ENCODE results near the gene MCAM.

The MCAM gene, protein sequence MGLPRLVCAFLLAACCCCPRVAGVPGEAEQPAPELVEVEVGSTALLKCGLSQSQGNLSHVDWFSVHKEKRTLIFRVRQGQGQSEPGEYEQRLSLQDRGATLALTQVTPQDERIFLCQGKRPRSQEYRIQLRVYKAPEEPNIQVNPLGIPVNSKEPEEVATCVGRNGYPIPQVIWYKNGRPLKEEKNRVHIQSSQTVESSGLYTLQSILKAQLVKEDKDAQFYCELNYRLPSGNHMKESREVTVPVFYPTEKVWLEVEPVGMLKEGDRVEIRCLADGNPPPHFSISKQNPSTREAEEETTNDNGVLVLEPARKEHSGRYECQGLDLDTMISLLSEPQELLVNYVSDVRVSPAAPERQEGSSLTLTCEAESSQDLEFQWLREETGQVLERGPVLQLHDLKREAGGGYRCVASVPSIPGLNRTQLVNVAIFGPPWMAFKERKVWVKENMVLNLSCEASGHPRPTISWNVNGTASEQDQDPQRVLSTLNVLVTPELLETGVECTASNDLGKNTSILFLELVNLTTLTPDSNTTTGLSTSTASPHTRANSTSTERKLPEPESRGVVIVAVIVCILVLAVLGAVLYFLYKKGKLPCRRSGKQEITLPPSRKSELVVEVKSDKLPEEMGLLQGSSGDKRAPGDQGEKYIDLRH

DNA sequence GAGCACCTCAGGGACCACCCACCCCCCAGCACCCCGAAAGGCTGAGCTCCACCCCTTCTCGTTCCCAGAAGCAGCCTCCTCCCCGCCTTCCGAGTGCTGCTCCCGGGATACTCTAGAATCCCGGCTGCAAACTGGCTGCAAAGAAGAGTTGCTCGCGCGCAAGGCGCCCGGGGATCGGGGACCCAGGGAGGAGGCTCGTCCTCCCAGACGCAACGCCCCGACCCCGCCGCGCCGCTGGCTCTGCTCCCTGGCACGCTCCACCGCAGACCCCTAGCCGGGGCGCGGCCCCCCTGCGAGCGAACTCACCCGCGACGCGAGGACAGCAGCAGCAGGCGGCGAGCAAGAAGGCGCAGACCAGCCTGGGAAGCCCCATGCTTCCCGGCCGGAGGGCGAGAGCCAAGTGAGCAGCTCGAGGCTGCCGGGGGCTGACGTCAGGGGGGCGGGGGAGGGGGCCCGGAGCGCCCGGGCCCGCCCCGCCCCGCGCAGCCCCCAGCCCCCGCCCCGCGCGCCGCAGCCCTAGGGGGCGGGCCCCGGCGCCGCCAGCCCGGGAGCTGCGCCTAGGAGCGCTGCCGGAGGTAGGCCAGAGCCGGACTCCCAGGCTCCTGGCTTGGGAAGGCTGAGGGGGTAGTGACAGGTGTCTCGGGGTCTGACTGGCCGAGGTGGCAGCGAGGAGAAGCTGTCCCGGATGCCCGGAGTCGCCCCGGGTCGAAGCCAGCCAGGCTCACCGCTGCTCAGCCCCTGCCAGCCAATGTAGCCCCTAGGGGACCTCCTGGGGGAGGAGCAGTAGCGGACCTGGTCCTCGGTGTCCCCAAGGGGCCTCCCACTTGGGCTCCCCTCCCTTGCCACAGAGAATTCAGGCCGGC, at the start of gene MCAM:
MCAM (minus strand) TSS at position 402 of the 863 bp plus-strand sequence; CDS start at position 373, 29 bp downstream.
- no peak for DNase-seq

DNA sequence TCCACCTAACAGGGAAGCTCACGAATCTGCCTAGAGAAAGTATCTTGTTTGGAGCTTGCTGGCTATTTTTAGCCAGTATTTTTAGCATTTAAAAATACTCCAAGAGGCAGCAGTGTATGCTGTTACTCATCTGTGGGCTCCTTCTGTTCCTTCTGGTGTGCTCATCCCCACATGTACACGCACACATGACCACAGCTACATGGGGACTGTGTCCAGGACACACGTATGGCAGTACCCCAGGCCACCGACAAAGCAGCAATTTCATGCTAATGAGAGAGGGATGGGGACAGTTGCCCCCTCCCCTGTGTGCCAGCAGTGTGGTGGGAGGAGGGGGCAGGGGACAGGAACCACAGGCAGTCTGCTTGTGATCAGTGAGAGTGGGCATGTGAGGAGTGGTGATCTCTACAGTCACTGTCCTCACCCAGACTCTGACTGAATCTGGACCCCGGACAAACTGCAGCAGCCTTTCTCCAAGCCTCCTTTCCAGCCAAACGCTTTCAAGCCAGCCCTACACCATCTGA, 48.2 kb upstream of the MCAM start:
- no peak for DNase-seq

DNA sequence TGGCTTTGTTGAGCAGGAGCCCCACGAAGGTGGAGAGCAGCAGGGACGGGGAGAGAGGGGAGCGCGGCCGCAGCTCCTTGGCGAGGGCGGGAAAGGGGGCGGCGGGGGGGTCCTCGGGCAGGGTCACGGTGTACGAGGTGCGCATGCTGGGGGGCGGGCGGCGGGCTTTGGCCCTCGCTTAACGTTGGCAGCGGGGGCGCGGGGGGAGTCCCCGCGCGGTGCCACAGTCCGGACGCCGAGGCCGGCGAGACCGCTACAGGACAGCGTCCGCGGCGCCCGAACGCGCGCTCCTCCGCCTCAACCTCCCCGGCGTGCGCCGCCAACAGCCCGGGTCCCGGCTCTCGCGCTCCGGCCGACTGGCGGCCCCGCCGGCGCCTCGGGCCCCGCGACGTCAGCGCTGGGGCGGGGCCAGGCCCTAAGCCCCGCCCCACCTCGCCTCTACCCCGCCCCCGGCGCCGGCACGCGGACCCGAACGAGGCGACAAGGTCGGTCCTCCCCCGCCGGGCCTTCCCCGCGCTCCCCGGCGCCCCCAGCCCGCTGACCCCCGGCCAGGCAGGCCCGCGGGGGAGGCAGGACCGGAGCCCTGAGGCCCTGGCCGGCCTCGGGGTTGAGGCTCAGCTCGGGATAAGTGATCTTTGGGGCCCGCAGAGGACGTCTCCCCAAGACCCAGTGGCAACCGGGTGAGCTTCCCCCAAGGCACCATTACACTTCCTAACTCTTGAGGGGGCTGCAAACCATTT, 47.1 kb upstream of the MCAM start:
- DNase-seq: peak; percentile 65

DNA sequence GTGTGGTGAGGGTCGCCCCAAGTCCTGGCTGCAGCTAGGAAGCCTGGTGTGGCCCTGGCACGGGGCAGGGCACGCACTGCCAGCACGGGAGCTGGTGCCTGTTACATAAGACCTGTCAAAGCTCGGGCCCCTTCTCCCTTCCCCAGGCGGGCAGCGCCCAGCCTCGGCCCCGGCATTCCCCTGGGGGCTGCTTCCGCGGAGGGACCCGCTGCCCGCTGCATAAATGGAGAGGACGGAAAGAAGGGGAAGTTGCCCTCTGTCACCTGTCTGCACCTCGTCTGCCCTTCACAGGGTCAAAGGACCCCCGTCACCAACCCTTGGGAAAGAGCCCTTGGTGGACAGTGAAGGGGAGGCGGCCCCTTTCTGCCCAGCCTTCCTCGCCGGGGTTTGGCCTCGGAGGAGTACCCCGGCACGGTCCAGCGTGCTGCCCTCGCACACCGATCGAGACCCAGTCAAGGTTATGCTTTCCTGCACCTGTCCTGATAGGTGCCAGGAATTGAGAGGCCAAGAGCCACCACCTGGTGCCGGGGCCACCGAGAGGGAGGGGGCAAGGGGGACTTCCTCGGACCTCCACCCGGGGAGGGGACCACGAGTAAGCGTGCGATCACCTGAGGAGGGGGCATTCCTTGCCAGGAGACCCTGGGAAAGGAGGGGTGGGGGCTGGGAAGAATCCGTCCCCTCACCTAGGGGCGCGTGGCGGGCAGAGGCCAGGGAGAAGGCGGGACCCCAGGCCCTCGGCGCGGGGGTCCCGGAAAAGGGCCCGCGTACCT, 46.3 kb upstream of the MCAM start:
- DNase-seq: no peak

DNA sequence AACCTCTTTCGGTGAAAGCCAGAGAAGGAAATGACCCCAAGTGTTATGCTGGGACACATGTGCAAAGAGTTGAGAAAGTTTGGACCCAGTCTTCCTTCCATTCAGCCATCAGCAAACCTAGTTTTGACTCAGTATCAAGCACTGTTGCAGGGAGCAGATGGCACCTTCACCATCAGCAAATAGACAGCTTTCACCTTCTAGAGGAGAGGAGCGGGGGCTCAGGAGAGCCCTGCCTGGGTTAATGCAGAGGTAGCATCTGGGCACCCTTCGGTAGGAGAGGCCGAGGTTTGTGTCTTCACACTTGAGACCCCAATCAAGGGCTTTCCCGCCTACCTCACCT, 45.8 kb upstream of the MCAM start:
- no peak for DNase-seq

DNA sequence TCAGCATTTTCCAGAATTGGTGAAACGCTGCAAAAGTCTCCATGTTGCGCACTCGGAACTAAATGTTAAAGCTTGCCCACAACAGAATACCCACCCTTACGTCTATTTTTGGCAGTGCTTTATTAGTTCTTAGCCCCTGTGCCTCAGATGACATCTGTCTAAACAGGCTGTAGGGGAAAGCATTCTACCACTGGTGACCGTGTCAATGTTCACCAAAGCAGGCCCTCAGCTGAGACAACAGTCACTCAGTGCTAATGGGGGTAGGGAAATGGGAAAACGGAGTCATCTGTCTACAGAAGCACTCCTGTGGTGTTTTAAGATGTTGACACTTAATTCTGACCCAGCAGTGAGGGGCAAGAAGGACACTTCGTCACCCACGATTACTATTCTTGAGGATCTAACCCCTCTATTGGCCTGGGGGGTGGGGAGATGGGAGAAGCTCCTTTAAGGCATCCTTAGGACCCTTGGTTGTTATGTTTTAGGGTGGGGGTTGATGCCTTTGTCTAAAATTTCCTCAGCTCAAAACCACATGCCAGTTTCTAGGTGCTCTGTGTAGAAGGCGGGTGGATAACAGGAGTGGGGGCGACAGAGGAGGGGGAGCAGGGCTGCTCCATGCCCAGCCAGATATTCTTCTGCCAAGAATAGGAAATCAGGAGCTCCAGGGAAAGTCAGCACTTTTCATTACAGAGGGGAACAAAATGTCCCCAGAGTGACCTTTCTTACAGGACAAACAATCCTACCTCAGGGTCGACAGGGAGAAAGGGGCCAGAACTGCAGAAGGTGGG, 45.2 kb upstream of the MCAM start:
- DNase-seq: no peak

DNA sequence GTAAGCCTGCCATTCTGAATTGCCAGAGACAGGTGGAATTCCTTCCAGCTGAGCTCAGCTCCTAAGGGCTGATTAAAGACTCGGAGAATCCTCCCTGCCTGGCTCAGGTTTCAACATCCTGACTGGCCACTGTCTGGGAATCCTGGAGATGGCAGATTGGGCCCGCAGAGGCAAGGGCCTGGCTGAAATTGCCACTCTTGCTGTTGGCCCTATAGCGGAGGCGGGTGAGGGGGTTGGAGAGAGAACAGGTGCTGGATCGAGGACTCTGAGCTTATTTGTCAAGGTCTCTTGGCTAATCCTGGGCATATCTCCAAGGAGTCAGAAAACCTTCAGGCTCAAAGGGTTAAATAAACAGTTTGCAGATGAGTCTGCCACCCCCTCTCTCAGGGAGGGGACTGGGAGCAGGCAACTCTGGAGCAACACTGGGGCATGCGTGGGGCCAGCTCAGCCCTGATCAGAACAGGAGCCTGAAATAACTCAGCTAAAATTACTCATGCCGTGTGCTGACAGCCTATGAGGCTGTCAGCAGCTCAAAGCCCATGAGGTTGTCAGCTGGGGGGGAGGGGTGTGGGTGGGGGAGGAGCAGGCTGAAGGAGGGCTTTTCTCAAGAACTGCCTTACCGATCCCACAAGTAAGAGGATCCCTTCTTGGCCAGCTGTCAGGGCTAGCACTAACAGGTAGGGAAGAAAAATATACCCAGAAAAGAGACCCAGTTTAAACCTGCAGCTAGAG, 44.3 kb upstream of the MCAM start:
- no peak for DNase-seq

DNA sequence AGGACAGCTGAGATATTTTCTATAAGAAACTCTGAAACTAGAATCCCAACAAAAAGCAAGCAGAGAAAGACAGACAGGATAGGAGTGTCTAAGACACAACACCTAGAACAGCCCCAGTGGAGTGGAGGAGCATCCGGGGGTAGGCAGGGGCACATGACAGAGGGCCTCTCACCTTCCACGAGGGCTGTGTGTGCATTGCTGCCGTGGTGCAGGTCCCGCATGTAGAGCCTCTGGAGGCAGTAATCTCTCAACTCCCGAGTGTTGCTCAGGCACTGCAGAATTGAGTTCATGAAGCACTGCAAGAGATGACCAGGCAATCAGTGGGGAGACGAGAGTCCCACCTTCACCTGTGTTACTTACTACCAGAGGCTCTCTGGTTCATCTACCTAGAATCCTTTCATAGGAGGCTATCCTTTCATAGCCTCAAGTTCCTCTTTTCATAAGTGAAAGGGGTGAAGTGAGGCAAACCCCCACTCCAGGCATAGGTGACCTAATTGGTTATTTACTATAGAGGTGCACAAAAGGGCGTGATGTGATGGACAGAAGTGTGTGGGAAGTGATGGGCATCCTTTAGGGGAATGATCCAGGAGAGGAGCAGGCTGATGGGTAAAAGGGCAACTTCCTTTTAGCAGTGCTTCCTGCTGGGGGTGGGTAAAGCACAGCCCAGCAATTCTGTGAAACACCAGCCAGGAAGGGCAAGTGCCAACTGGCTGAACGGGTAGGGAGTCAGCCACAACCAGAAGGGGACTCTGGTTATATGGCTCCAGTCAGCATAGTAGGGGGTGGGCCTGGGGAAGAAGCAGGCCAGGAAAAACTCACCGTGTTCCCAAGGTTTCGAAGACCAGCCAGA, 42.7 kb upstream of the MCAM start:
- DNase-seq: no peak

DNA sequence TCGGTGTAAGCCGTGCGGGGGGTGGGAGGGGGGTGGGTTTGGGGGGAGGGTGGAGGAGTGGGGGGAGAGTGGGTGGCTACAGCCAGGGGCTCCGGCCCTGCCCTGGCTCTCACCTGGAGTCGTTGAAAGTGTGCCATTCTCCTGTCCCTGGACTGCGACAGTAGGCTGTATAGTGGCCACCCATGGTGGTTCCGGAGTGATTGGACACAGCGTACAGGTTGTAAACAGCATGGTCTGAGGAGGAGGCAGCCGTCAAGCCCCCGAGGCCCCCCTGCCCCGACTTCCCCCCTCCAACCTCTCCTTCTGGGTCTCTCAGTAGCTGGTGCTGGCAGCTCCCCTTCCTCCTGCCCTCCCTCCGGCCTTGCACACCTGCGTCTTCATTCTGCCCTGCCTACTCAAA, 40.1 kb upstream of the MCAM start:
- DNase-seq: no peak

DNA sequence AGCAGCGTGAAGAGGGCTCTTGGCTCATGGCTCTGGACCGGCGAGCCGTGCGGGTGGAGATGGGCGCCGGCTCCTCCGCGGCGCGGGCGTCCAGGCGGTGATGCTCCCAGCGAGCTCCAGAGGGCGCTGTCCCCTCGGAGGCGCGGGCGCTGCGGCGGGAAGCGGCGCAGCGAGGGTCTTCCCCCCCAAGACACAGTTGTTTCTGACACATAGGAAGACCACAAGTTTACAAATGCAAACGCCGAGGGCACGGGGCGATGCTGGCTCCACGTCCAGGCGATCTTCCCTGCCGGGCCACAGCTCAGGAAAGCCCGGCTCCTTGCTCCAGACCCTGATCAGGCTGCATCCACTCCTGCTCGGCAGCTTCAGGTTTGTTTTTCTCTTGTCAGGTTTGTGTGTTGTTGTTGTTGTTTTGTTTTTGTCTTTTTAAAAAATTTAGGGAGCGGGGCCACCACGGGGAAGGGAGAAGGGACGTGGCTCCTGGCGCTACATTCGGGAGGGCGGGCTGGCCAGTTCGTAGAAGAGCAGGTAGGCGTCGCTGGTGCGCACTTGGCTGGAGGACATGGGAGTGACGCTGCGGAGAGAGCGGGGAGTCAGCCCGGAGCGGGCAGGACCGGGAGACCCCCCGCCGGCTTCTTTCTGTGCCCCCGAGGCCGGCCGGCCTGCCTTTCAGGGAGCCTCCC, 39.6 kb upstream of the MCAM start:
- peak; percentile 71 for DNase-seq

DNA sequence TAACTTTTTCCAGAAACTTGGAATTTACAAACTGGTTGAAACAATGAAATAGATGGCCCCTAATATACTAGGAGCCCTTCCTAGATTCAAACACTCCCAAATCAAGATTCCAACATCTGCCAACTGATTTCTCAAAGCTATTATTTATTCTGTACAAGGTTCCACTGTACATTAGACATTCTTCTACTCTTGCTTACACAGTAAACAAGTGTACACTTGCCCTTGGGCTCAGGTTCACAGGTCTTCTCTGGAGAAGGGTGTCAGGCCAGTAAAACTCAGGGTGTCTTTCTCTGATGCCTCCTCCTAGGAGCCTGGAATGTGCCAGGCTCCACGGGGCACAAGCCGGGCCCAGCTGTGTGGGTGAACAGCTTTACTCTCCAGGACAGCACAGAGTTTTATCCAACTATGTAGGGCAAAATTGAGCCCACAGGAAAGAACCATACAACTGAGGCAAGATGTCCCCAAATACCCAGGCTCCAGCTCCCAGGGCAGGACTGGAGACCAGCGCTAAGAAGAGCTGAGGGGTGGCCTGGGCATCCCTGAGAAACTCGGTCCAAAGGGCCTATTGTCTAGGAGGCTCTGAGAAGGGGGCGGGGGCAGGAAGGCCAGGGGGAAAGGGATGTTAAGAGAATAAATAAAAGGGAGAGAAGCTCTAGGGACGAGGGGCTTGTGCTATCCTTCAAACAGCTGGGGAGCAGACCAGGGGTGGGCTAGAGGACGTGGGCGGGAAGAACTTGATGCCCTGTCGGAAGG, 38.3 kb upstream of the MCAM start:
- DNase-seq: no peak

DNA sequence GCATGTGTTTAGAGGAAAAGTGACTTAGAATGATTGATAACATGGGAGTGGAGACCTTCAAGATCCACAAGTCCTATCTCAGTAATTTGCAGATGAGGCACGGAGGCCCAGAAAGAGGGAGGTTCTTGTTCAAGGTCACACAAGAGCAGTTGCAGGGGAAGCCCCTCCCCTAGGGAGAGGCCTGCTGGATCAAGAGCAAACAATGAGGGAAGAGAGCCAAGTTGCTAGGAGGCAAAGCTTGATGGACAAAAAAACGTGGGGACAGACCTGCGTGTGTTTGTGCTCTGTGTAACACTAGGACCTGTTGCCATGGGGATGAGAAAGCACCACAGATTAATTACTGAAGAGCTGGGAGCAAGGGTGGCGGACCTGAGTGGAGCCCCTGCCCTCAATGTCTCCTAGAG, 35.9 kb upstream of the MCAM start:
- no peak for DNase-seq

DNA sequence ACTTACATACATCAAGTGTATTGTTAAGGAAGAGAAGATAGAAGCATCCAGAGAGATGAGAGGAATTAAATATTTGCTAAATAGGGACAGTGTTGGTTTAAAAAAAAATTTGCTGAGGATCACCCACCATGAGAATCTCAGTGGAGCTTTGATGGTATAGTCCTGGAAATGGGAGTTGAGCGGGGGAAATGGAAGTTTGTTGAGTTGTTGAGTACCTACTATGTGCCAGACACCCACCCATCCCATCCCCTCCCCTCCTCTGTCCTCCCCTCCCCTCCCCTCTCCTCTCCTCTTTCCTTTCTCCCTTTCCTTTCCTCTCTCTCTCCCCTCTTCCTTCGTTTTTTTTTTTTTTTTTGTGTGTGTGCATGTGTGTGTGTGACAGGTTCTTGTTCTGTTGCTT, 34.3 kb upstream of the MCAM start:
- DNase-seq: no peak

DNA sequence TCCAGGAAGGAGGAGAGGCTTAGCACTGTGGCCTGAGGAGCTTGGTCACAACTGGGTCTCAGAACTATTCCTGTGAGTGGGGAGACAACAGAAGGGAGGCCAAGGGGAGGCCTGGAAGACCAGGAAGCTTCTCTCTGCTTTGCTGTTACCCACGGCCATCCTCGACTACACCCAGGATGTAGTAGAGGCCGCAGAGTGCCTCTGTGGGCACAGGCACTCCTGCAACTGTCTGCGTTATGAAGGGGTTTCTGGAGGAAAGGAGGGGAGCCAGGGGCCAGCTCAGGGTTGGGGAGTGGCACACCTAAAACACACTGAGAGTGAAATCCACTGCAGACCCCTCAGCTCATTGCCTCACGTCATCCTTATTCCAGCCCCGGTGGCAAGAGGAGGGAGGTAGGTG, 33.4 kb upstream of the MCAM start:
- no peak for DNase-seq

DNA sequence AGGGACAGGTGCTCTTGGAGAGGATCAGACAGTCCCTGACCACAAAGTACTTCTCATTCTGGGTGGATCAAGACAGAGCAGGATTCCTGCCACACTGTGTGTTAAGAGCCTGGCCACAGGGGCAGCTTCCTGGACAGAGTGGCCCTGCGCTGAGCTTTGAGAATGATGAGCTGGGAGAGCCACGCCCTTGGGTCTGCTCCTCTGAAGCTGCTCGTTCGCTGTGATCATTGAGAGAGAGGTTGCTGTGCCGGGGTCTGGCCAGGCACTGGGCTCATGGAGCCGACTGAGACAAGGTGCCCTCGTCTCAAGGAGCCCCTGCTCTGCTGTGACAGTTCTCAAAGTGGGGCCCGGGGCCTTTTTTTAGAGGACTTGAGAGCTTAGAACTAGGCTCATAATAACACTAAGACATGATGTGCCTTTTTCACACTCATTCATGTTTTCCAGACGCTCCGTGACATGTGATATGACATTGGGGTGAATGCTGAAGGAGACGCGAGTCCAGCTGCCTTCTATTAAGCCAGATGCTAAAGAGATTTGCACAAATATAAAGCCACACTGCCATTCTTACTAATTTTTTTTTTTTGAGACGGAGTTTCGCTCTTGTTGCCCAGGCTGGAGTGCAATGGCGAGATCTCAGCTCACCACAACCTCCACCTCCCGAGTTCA, 31.1 kb upstream of the MCAM start:
- DNase-seq: no peak

DNA sequence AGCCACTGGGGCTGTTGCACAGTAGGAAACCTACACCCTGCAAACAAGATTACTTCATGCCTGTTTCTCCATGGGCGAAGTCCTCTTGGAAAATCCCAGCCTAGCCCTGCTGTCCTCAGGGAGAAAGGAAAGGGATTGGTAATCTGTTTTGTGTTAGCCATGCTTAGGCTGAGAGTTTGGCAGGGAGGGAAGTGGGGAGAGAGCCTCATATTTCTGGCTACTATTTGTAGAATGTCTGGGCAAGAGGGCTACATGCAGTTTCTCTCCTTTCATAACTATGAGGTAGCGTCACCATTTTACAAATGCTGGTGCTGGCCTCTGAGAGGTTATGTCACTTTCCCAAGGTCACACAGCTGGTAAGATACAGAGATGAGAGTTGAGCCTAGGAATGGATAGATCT, 30.3 kb upstream of the MCAM start:
- DNase-seq: no peak

DNA sequence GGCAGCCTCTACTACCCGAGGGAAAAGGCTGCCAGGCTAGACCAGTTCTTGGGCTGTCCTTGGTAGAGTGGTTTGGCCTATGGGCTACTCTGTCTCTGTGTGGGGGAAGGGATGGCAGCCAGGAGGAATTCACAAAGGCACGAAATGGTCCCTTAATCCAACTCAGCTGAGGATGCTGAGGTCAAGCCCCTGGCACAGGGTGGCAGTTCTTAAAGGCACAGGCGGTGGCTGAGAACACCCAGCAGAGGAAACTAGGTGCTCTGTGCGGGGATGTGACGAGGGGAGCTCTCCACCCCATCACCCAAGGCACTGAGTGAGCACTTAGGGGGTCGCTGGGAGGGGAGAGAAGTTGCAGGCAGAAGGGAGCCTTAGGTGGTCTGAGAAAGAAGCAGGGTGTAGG, 29.7 kb upstream of the MCAM start, which contains the start of gene MFRP:
MFRP (minus strand) TSS at position 101 of the 400 bp plus-strand sequence. CDS start 192 bp downstream, outside the sequence.
- DNase-seq: no peak

Measured in activated CD8-positive, alpha-beta memory T cell treated with anti-CD3 and anti-CD28 coated beads, Interleukin-2, amount 50 U/mL, for 4 hours (primary cell).